Liver (tissue), 9 donors: ENCODE measurements around the gene RERE. TPM values are rescaled to one million over a fixed set of nuclear protein-coding genes. Genes with fewer than 3 reads are reported as not detected.

Experiments used
- DNase-seq: peaks from one replicate; pipeline ENCODE4 v3.0.0-alpha.2; 2017; ENCODE audit warnings: low spot score
- H3K27ac ChIP-seq, 2 donors: one replicate each; pipeline ENCODE4 v1.7.0; 2013; ENCODE audit warnings: inconsistent platforms in 2 of 2, low read length in 2 of 2, control low read depth in 1 of 2, low read depth in 1 of 2, mild to moderate bottlenecking in 1 of 2
- H3K27me3 ChIP-seq, 4 donors: one replicate each; pipeline versions ENCODE4 v1.6.1 to v1.7.0; 2013; ENCODE audit warnings: low read length in 3 of 4, inconsistent platforms in 1 of 4, mild to moderate bottlenecking in 1 of 4, moderate library complexity in 1 of 4; ENCODE audit not compliant: control insufficient read depth in 4 of 4, insufficient read depth in 4 of 4
- H3K36me3 ChIP-seq, 4 donors: one replicate each; pipeline versions ENCODE4 v1.6.1 to v1.7.0; 2013; ENCODE audit warnings: low read length in 3 of 4, mild to moderate bottlenecking in 3 of 4, low read depth in 1 of 4, moderate library complexity in 1 of 4; ENCODE audit not compliant: control insufficient read depth in 4 of 4, insufficient read depth in 3 of 4
- H3K4me1 ChIP-seq, 4 donors: one replicate each; pipeline versions ENCODE4 v1.6.1 to v1.7.0; 2013; ENCODE audit warnings: low read length in 3 of 4, mild to moderate bottlenecking in 3 of 4, moderate library complexity in 1 of 4; ENCODE audit not compliant: control insufficient read depth in 4 of 4, insufficient read depth in 4 of 4
- H3K4me3 ChIP-seq, 3 donors: one replicate each; pipeline versions ENCODE4 v1.6.1 to v1.7.0; 2013; ENCODE audit warnings: low read length in 3 of 3, control low read depth in 1 of 3, low read depth in 1 of 3, mild to moderate bottlenecking in 1 of 3
- H3K9ac ChIP-seq, 2 donors: one replicate each; pipeline ENCODE4 v1.7.0; 2013; ENCODE audit warnings: low read length in 2 of 2, mild to moderate bottlenecking in 2 of 2, moderate library complexity in 2 of 2, control low read depth in 1 of 2, low read depth in 1 of 2
- H3K9me3 ChIP-seq, 4 donors: one replicate each; pipeline versions ENCODE4 v1.6.1 to v1.7.0; 2013; ENCODE audit warnings: low read length in 3 of 4; ENCODE audit not compliant: control insufficient read depth in 4 of 4
- CTCF ChIP-seq: fragments of 150-350 bp; IDR thresholded peaks from 2 replicates; pipeline ENCODE4 v1.5.1; 2017; ENCODE audit warnings: improper control_type of control experiment, low read depth, low read length; ENCODE audit not compliant: missing input control
- EGR1 ChIP-seq, 2 donors: IDR thresholded peaks; 2 replicates each; pipeline ENCODE4 v1.6.1; 2016 to 2018; ENCODE audit warnings: antibody characterized with exemption in 2 of 2, low read depth in 2 of 2
- FOXA2 ChIP-seq: IDR thresholded peaks from 2 replicates; pipeline ENCODE4 v1.6.1; 2016; ENCODE audit warnings: antibody characterized with exemption
- HNF4A ChIP-seq, 2 donors: conservative IDR thresholded peaks; 2 replicates each; pipeline ENCODE4 v1.6.1; 2016; ENCODE audit warnings: antibody characterized with exemption in 2 of 2, mild to moderate bottlenecking in 2 of 2
- HNF4G ChIP-seq: IDR thresholded peaks from 2 replicates; pipeline ENCODE4 v1.6.1; 2016; ENCODE audit warnings: antibody characterized with exemption
- JUND ChIP-seq, 2 donors: IDR thresholded peaks; 2 replicates each; pipeline ENCODE4 v1.6.1; 2016; ENCODE audit warnings: antibody characterized with exemption in 2 of 2
- RAD21 ChIP-seq, 2 donors: IDR thresholded peaks; 2 replicates each; pipeline ENCODE4 v1.6.1; 2016; ENCODE audit warnings: antibody characterized with exemption in 2 of 2, mild to moderate bottlenecking in 2 of 2
- REST ChIP-seq: IDR thresholded peaks from 2 replicates; pipeline ENCODE4 v1.6.1; 2016; ENCODE audit warnings: antibody characterized with exemption, mild to moderate bottlenecking
- RXRA ChIP-seq, 2 donors: IDR thresholded peaks; 2 replicates each; pipeline ENCODE4 v1.6.1; 2017 to 2018; ENCODE audit warnings: antibody characterized with exemption in 2 of 2, mild to moderate bottlenecking in 1 of 2
- ZBTB33 ChIP-seq: IDR thresholded peaks from 2 replicates; pipeline ENCODE4 v1.6.1; 2016; ENCODE audit warnings: antibody characterized with exemption
- WGBS: extraction: QIAGEN DNeasy Blood & Tissue Kit; methylation state at CpG from one replicate; pipeline ENCODE4 v1.1.7; 2013; 5-methylcytosine and 5-hydroxymethylcytosine counted together
- polyA plus RNA-seq, 2 donors: library from polyadenylated mRNA; stranded (reverse) in 1 of 2; unstranded in 1 of 2; fragments of 200-250 nt in 1 of 2; fragments of >200 nt in 1 of 2; fragmentation: Nextera tagmentation in 1 of 2; extraction: Ambion mirVana in 1 of 2; gene quantifications; one replicate each; pipeline versions ENCODE4 v1.2.1 to v1.2.3, GENCODE V29; 2013 to 2015
- total RNA-seq, 2 donors: library from RNA; depleted of rRNA; stranded (reverse); fragments of >200 nt; gene quantifications; one replicate each; pipeline ENCODE4 v1.2.3, GENCODE V29; 2014
- donor health status: healthy.
- donor health status: healthy.
- donor health status: healthy.
- donor health status: healthy.
- donor health status: healthy.

The RERE gene
- total and polyA plus RNA-seq, 4 donors = 9.8 to 49.1 (median 24.8) TPM

- Histone ChIP-seq H3K9ac (peak overlapping the region; percentile 24 to 99), H3K27ac (peak overlapping the region; percentile 94 to 96), H3K4me3 (peak overlapping the region; percentile 27 to 98 (median 55)), H3K9me3 (no peaks in the 10 kb centered on the region), H3K36me3 (no peaks in the 10 kb centered on the region), H3K4me1 (peaks cover 14 to 76% (median 71%) of the 10 kb centered on the region in 4 donors), H3K27me3 (no peaks in the 10 kb centered on the region)
- no peak for TF ChIP-seq ZBTB33
- TF ChIP-seq HNF4A (conservative IDR thresholded peaks at IDR 0.05) = no peak
- DNase-seq = no peak
- WGBS = 33% methylated on average over 3 of the region's 3 CpGs
These were observed 397.6 kb downstream of the RERE start for GRCh38 chr1:8419861-8420260.

GRCh38 chr1:8419172-8419571, 398.3 kb downstream of the RERE start:
- Histone ChIP-seq H3K27me3 (no peaks in the 10 kb centered on the region), H3K4me3 (peak overlapping the region; percentile 27 to 98 (median 55)), H3K27ac (peak overlapping the region; percentile 94 to 96), H3K4me1 (peaks cover 14 to 70% (median 68%) of the 10 kb centered on the region in 4 donors), H3K9ac (peak overlapping the region; percentile 24 to 75), H3K36me3 (no peaks in the 10 kb centered on the region), H3K9me3 (no peaks in the 10 kb centered on the region)
- WGBS = 15% methylated on average over 6 of the region's 6 CpGs
- DNase-seq = no peak
- TF ChIP-seq CTCF = no peak
- no peak for TF ChIP-seq REST
- TF ChIP-seq JUND (IDR thresholded peaks at IDR 0.05) = no peak
- no peak for TF ChIP-seq EGR1 (IDR thresholded peaks at IDR 0.05; ENCODE audit: low read depth in 2 of 2)
- no peak for TF ChIP-seq HNF4A (conservative IDR thresholded peaks at IDR 0.05)
- peak in 1 of 2 donors; percentile 21 for TF ChIP-seq RAD21 (IDR thresholded peaks at IDR 0.05)

GRCh38 chr1:8418301-8418700, 399.1 kb downstream of the RERE start:
- Histone ChIP-seq H3K9ac (no peak overlapping the region), H3K4me3 (no peak overlapping the region), H3K27me3 (no peaks in the 10 kb centered on the region), H3K27ac (peak overlapping the region; percentile 29 to 96), H3K4me1 (peaks cover 14 to 72% (median 67%) of the 10 kb centered on the region in 4 donors), H3K9me3 (no peaks in the 10 kb centered on the region), H3K36me3 (no peaks in the 10 kb centered on the region)
- no peak for DNase-seq
- 52% methylated on average over 4 of the region's 4 CpGs for WGBS
- TF ChIP-seq FOXA2 (no peak), HNF4G (no peak), HNF4A (conservative IDR thresholded peaks at IDR 0.05) (no peak), RXRA (IDR thresholded peaks at IDR 0.05) (no peak), ZBTB33 (no peak), REST (no peak)
